Keratinocyte (primary cell): Measurements from ENCODE around the gene MAD1L1.

Experiments used
- EZH2 ChIP-seq: IDR thresholded peaks from one replicate; pipeline ENCODE4 v1.6.1; 2012; ENCODE audit warnings: inconsistent platforms, mild to moderate bottlenecking, low read length, moderate library complexity
- TF ChIP-seq, protein P1 (sequence below), 3 experiments: IDR thresholded peaks in 1 of 3; conservative IDR thresholded peaks in 1 of 3; optimal IDR thresholded peaks in 1 of 3; 2 replicates in 2 of 3; 3 replicates in 1 of 3; pipeline versions ENCODE3 to v1.5.1; 2011; ENCODE audit warnings: low read length in 3 of 3, mild to moderate bottlenecking in 3 of 3, moderate library complexity in 2 of 3, control low read depth in 1 of 3, inconsistent platforms in 1 of 3; ENCODE audit not compliant: insufficient read depth in 2 of 3; ENCODE audit errors: extremely low read depth in 1 of 3

DNA sequence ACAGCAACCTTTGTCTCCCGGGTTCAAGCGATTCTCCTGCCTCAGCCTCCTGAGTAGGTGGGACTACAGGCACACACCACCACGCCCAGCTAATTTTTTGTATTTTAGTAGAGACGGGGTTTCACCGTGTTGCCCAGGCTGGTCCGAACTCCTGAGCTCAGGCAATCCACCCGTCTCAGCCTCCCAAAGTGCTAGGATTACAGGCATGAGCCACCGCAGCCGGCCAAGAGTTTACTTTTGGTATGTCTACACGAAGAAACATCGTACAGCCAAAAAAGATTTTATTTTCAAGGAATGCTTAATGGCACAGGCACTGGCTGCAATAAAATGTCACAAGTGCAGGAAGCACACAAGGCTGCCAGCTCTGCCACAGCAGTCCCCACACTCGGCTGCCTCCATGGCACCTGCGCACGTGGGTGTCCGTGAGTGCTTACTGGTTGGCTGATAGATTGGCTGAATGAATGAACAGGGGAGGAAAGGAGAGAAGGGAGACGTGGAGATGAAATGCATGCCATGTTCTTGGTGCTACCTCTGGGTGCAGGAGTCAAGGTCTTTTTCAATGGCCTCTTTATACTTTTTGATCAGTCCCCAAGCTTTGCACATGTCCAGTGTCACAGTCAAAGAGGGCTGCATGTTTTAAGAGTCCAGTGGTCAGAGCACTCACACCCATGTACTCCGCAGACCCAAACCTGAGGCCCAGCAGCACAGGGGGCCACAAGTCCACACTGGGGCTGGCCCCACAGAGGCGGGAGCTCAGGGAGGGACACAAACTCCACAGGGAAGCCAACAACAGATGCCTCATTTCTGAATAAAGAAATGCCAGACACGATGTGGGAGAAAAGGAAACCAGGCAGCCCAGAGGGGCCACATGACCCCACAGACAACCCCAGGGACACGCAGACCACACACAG is 198.2 kb downstream of the MAD1L1 start:
- TF ChIP-seq, protein P1, sequence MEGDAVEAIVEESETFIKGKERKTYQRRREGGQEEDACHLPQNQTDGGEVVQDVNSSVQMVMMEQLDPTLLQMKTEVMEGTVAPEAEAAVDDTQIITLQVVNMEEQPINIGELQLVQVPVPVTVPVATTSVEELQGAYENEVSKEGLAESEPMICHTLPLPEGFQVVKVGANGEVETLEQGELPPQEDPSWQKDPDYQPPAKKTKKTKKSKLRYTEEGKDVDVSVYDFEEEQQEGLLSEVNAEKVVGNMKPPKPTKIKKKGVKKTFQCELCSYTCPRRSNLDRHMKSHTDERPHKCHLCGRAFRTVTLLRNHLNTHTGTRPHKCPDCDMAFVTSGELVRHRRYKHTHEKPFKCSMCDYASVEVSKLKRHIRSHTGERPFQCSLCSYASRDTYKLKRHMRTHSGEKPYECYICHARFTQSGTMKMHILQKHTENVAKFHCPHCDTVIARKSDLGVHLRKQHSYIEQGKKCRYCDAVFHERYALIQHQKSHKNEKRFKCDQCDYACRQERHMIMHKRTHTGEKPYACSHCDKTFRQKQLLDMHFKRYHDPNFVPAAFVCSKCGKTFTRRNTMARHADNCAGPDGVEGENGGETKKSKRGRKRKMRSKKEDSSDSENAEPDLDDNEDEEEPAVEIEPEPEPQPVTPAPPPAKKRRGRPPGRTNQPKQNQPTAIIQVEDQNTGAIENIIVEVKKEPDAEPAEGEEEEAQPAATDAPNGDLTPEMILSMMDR (optimal IDR thresholded peaks at IDR 0.05 in 1 of 3, IDR thresholded peaks at IDR 0.05 in 1 of 3, conservative IDR thresholded peaks at IDR 0.05 in 1 of 3; ENCODE audit: extremely low read depth in 1 of 3, insufficient read depth in 2 of 3, low read length in 3 of 3), result no peak
- TF ChIP-seq EZH2, result no peak
